K562 (cell line): ENCODE measurements around the gene TCP10L. TPM values are rescaled to one million over a fixed set of nuclear protein-coding genes. Genes with fewer than 3 reads are reported as not detected.

ENCODE experiments used
- CC2D1A ChIP-seq: fragments of 450-650 bp; IDR thresholded peaks from 2 replicates; pipeline ENCODE4 v1.6.1; 2017; ENCODE audit warnings: mild to moderate bottlenecking
- DLX4 ChIP-seq: fragments of 250-450 bp; sonication (Bioruptor Pico); IDR thresholded peaks from 2 replicates; pipeline ENCODE4 v1.6.1; 2021; ENCODE audit warnings: mild to moderate bottlenecking
- DMBX1 ChIP-seq: fragments of 250-450 bp; sonication (Bioruptor Pico); IDR thresholded peaks from 2 replicates; pipeline ENCODE4 v1.8.0; 2022; ENCODE audit warnings: inconsistent platforms, mild to moderate bottlenecking, moderate library complexity, borderline replicate concordance
- KLF13 ChIP-seq: fragments of 450-650 bp; IDR thresholded peaks from 2 replicates; pipeline ENCODE4 v1.6.1; 2016; ENCODE audit warnings: missing genetic modification characterization, low read depth, mild to moderate bottlenecking, missing compliant biosample characterization, moderate library complexity, borderline replicate concordance
- KLF6 ChIP-seq: fragments of 250-450 bp; sonication (Bioruptor Pico); IDR thresholded peaks from 2 replicates; pipeline ENCODE4 v1.4.0; 2020; ENCODE audit warnings: mild to moderate bottlenecking, moderate library complexity, borderline replicate concordance
- MAZ ChIP-seq, 2 experiments: fragments of 450-650 bp in 1 of 2; sonication (generic) in 1 of 2; formaldehyde crosslinking; IDR thresholded peaks in 1 of 2; conservative IDR thresholded peaks in 1 of 2; 2 replicates each; pipeline versions ENCODE4 v1.4.0 to v1.5.0; 2020; ENCODE audit warnings: mild to moderate bottlenecking in 1 of 2, missing genetic modification reagents in 1 of 2
- MLLT1 ChIP-seq, 2 experiments: fragments of 450-650 bp; IDR thresholded peaks; 2 replicates each; pipeline ENCODE4 v1.6.1; 2016
- MTA1 ChIP-seq: fragments of 450-650 bp; IDR thresholded peaks from 2 replicates; pipeline ENCODE4 v1.6.1; 2017; ENCODE audit warnings: borderline replicate concordance
- PHB ChIP-seq: fragments of 250-450 bp; sonication (Bioruptor Pico); IDR thresholded peaks from 2 replicates; pipeline ENCODE4 v1.5.0; 2021
- RBM14 ChIP-seq: fragments of 200-400 bp; formaldehyde crosslinking; IDR thresholded peaks from 2 replicates; pipeline ENCODE4 v1.6.1; 2018; ENCODE audit warnings: low read depth, mild to moderate bottlenecking, low read length, moderate library complexity, borderline replicate concordance; ENCODE audit not compliant: insufficient read depth
- TGIF2 ChIP-seq: sonication (generic); formaldehyde crosslinking; IDR thresholded peaks from 2 replicates; pipeline ENCODE4 v1.8.1; 2022; ENCODE audit warnings: mild to moderate bottlenecking, missing genetic modification reagents, moderate library complexity
- UBTF ChIP-seq, 2 experiments: IDR thresholded peaks; 2 replicates each; pipeline ENCODE4 v1.6.1; 2012; ENCODE audit warnings: improper control_type of control experiment in 2 of 2, low read depth in 2 of 2, low read length in 2 of 2, borderline replicate concordance in 1 of 2
- WHSC1 ChIP-seq: IDR thresholded peaks from one replicate; pipeline ENCODE4 v1.6.1; 2012; ENCODE audit warnings: low read length, control low read depth, inconsistent platforms
- ZNF143 ChIP-seq: sonication (generic); formaldehyde crosslinking; IDR thresholded peaks from 2 replicates; pipeline ENCODE4 v1.9.0; 2022; ENCODE audit warnings: mild to moderate bottlenecking, missing genetic modification reagents
- ZNF23 ChIP-seq: fragments of 250-450 bp; sonication (Bioruptor Pico); IDR thresholded peaks from 2 replicates; pipeline ENCODE4 v1.4.0; 2020; ENCODE audit warnings: mild to moderate bottlenecking
- ZNF395 ChIP-seq: fragments of 200-800 bp; sonication (Bioruptor generic); IDR thresholded peaks from 2 replicates; pipeline ENCODE4 v1.6.1; 2017; ENCODE audit warnings: missing genetic modification characterization, missing compliant biosample characterization
- ZNF445 ChIP-seq: fragments of 250-450 bp; sonication (Bioruptor Pico); IDR thresholded peaks from 2 replicates; pipeline ENCODE4 v1.4.0; 2020; ENCODE audit warnings: low read depth, mild to moderate bottlenecking, moderate library complexity
- ZNF830 ChIP-seq: fragments of 250-450 bp; sonication (Bioruptor Pico); IDR thresholded peaks from 2 replicates; pipeline ENCODE4 v1.5.0; 2021; ENCODE audit warnings: mild to moderate bottlenecking
- polyA plus RNA-seq, 8 experiments: library from polyadenylated mRNA; depleted of rRNA in 4 of 8; stranded (reverse) in 5 of 8; unstranded in 3 of 8; fragments of >200 nt; fragmentation: Nextera tagmentation in 2 of 8; fragmentation: Illumina TruSeq in 1 of 8; extraction: Ambion mirVana in 2 of 8; extraction: Trizol in 1 of 8; gene quantifications; 2 replicates each; pipeline versions ENCODE4 v1.2.1 to v1.2.3, GENCODE V29; 2011 to 2014; ENCODE audit warnings: inconsistent platforms in 1 of 8, missing spikeins in 1 of 8
- total RNA-seq, 7 experiments: library from RNA; depleted of rRNA in 6 of 7; stranded (reverse); fragments of >200 nt in 6 of 7; fragmentation: Illumina TruSeq in 2 of 7; extraction: Trizol in 2 of 7; gene quantifications; 2 replicates each; pipeline versions ENCODE4 v1.2.1 to v1.2.3, GENCODE V29; 2011 to 2021; ENCODE audit warnings: low replicate concordance in 1 of 7

The TCP10L gene
- total and polyA plus RNA-seq, 9 of the 15 experiments (the other 6 are each of a cell fraction or from before 2014, with no cell fraction given): 0.34 to 0.91 (median 0.56) TPM; not detected in 2

- peak; percentile 100 for TF ChIP-seq UBTF (IDR thresholded peaks at IDR 0.05; ENCODE audit: borderline replicate concordance in 1 of 2, low read depth in 2 of 2, low read length in 2 of 2)
- no peak for TF ChIP-seq ZNF23
- TF ChIP-seq KLF6 (CRISPR knock-in tag): no peak
- TF ChIP-seq MTA1: peak; percentile 27; the same call in 1 of the 2 replicates
- peak; percentile 12; the same call in 1 of the 2 replicates for TF ChIP-seq ZNF830 (CRISPR knock-in tag)
- peak; percentile 57; the same call in 1 of the 2 replicates for TF ChIP-seq ZNF395 (CRISPR knock-in tag)
- 0 out of 4 replicates have a peak, but pooled peaks of 1 of the 2 experiments have one; percentile 45 for TF ChIP-seq MLLT1 (IDR thresholded peaks at IDR 0.05)
- TF ChIP-seq ZNF445 (CRISPR knock-in tag): no peak
- TF ChIP-seq DMBX1: no peak
- no peak for TF ChIP-seq DLX4 (CRISPR knock-in tag)
- no peak for TF ChIP-seq TGIF2
- TF ChIP-seq MAZ (CRISPR knock-in tag; conservative IDR thresholded peaks at IDR 0.05 in 1 of 2, IDR thresholded peaks at IDR 0.05 in 1 of 2): peak in 1 of 2 experiments; percentile 34; a peak in 2 of 4 replicates
- 0 out of 2 replicates have a peak, but pooled peaks have one; percentile 61 for TF ChIP-seq RBM14
- 0 out of 2 replicates have a peak, but pooled peaks have one; percentile 18 for TF ChIP-seq ZNF143 (CRISPR knock-in tag)
- no peak for TF ChIP-seq PHB (CRISPR knock-in tag)
- no peak for TF ChIP-seq WHSC1
- TF ChIP-seq CC2D1A: peak; percentile 11; the same call in 1 of the 2 replicates
- peak; percentile 82 for TF ChIP-seq KLF13
Observed at GRCh38 chr21:32612075-32612998, 27.0 kb upstream of the TCP10L start, which contains the start of gene CFAP298 (continued).
